PC-3 (cell line): ENCODE results near the gene TNNT2. TPM values are rescaled to one million over a fixed set of nuclear protein-coding genes. Genes with fewer than 3 reads are reported as not detected.

Experiments
- ATAC-seq: fragments of 200-7000 bp; cut with Tn5 transposase; 2 replicates; pipeline ENCODE4 v1.9.1; 2020; ENCODE audit warnings: mild to moderate bottlenecking, moderate library complexity
- BruUV-seq: library from RNA; stranded (reverse); fragments of 400-500 nt; replicated peaks from 2 replicates; lab custom pipeline; 2021; lab: Mats Ljungman, UMichigan
- CTCF ChIA-PET: fragments of 300-600 bp; sonication (Branson Sonifier 250); formaldehyde crosslinking; loops from one replicate; lab custom pipeline; 2022; ENCODE audit warnings: antibody characterized with exemption; lab: Charles Lee
- POLR2A ChIA-PET: fragments of 300-600 bp; sonication (Branson Sonifier 250); formaldehyde crosslinking; loops from one replicate; lab custom pipeline; 2022; ENCODE audit warnings: antibody characterized with exemption; ENCODE audit not compliant: unreplicated experiment; lab: Charles Lee
- DNase-seq: peaks from one replicate; pipeline ENCODE4 v3.0.0-alpha.2; 2015
- H2AFZ ChIP-seq: fragments of 300-600 bp; sonication (generic); 2 replicates; pipeline ENCODE4 v1.6.0; 2016; ENCODE audit warnings: antibody characterized with exemption, low read length
- H3F3A ChIP-seq: fragments of 300-600 bp; sonication (generic); one replicate; pipeline ENCODE4 v1.6.0; 2017; ENCODE audit warnings: antibody characterized with exemption, low read length, control low read depth, mild to moderate bottlenecking; ENCODE audit not compliant: unreplicated experiment
- H3K27ac ChIP-seq: fragments of 300-600 bp; sonication (generic); 2 replicates; pipeline ENCODE4 v1.5.1; 2016; ENCODE audit warnings: mild to moderate bottlenecking, low read length
- H3K27me3 ChIP-seq: fragments of 300-600 bp; sonication (generic); 2 replicates; pipeline ENCODE4 v1.6.1; 2016; ENCODE audit warnings: low read length, mixed read lengths
- H3K36me3 ChIP-seq: fragments of 300-600 bp; sonication (generic); 2 replicates; pipeline ENCODE4 v1.6.1; 2016; ENCODE audit warnings: low read depth, mixed run types, low read length, mixed read lengths
- H3K4me1 ChIP-seq: fragments of 300-600 bp; sonication (generic); 2 replicates; pipeline ENCODE4 v1.5.1; 2016; ENCODE audit warnings: low read length; ENCODE audit not compliant: insufficient read depth
- H3K4me2 ChIP-seq: fragments of 300-600 bp; sonication (generic); 2 replicates; pipeline ENCODE4 v1.6.0; 2016; ENCODE audit warnings: low read length
- H3K4me3 ChIP-seq: fragments of 300-600 bp; sonication (generic); 2 replicates; pipeline ENCODE4 v1.5.1; 2016; ENCODE audit warnings: mild to moderate bottlenecking, low read length, mixed read lengths
- H3K79me2 ChIP-seq: fragments of 300-600 bp; sonication (generic); 2 replicates; pipeline ENCODE4 v1.6.1; 2017; ENCODE audit warnings: low read length, mixed read lengths
- H3K9ac ChIP-seq: fragments of 300-600 bp; sonication (generic); 2 replicates; pipeline ENCODE4 v1.6.0; 2016; ENCODE audit warnings: mild to moderate bottlenecking, low read length
- H3K9me2 ChIP-seq: fragments of 300-600 bp; sonication (generic); replicated peaks from 2 replicates; pipeline ENCODE4 v1.6.1; 2016; ENCODE audit warnings: mixed run types, low read length, mixed read lengths
- H3K9me3 ChIP-seq: fragments of 300-600 bp; sonication (generic); 2 replicates; pipeline ENCODE4 v1.6.1; 2016; ENCODE audit warnings: low read length, mixed read lengths
- H4K20me1 ChIP-seq: fragments of 300-600 bp; sonication (generic); 2 replicates; pipeline ENCODE4 v1.6.1; 2016; ENCODE audit warnings: low read length, mixed read lengths
- CTCF ChIP-seq: fragments of 300-600 bp; sonication (generic); conservative IDR thresholded peaks from 2 replicates; pipeline ENCODE4 v1.5.1; 2017; ENCODE audit warnings: antibody characterized with exemption, low read depth, mild to moderate bottlenecking, low read length
- EZH2 ChIP-seq: fragments of 300-600 bp; sonication (generic); IDR thresholded peaks from one replicate; pipeline ENCODE4 v1.6.1; 2017; ENCODE audit warnings: antibody characterized with exemption, mild to moderate bottlenecking, low read length; ENCODE audit not compliant: unreplicated experiment
- EZH2phosphoT487 ChIP-seq: fragments of 300-600 bp; sonication (generic); IDR thresholded peaks from 2 replicates; pipeline ENCODE4 v1.6.1; 2018; ENCODE audit warnings: mild to moderate bottlenecking, antibody characterized with exemption, low read length, borderline replicate concordance
- intact Hi-C: fragments of 100-400 bp; cut with micrococcal nuclease; formaldehyde crosslinking; loops from 2 replicates; pipeline ENCODE4 v1.9.0; 2023
- total RNA-seq: library from RNA; depleted of rRNA; stranded (reverse); fragments of >200 nt; gene quantifications from 2 replicates; pipeline ENCODE4 v1.2.3, GENCODE V29; 2014

Gene TNNT2
- total RNA-seq, 1 experiment from 2014 or later: 1.1 TPM

- ChIA-PET CTCF (interaction anchor here (0.6 to 1.4 kb wide), 5 partner anchors 14 to 318 kb away, joined by 3 to 8 read pairs (median 3); no protein-coding TSS in a partner anchor), POLR2A (no interaction called here)
- no peak for ATAC-seq
- intact Hi-C loops: loop anchor here (5.0 kb wide), 1 partner anchor 273 kb away; no protein-coding TSS in a partner anchor
- H3K27me3 ChIP-seq: no peaks in the 10 kb centered on the region
- no peaks in the 10 kb centered on the region for H3K9me3 ChIP-seq
- no peak overlapping the region for H3K27ac ChIP-seq
- no peaks in the 10 kb centered on the region for H3K9me2 ChIP-seq
- no TSS peak for BruUV-seq
- no peaks in the 10 kb centered on the region for H3K36me3 ChIP-seq
- no peak overlapping the region for H3K4me2 ChIP-seq
- no peaks in the 10 kb centered on the region for H3K4me1 ChIP-seq
- no peaks in the 10 kb centered on the region for H3F3A ChIP-seq
- H3K79me2 ChIP-seq: no peaks in the 10 kb centered on the region
- no peak for DNase-seq
- no peaks in the 10 kb centered on the region for H4K20me1 ChIP-seq
- no peak for TF ChIP-seq EZH2
- no peak for TF ChIP-seq CTCF
- TF ChIP-seq EZH2phosphoT487: no peak
- H3K4me3 ChIP-seq: no peak overlapping the region
- no peak overlapping the region for H2AFZ ChIP-seq
- H3K9ac ChIP-seq: no peak overlapping the region
Observed at GRCh38 chr1:201360486-201360885, 17.0 kb downstream of the TNNT2 start.

- H3K4me2 ChIP-seq: no peak overlapping the region
Observed at GRCh38 chr1:201359873-201360210, 17.6 kb downstream of the TNNT2 start.

More at GRCh38 chr1:201359873-201360210, 17.6 kb downstream of the TNNT2 start:
- intact Hi-C loops: loop anchor here (5.0 kb wide), 1 partner anchor 273 kb away; no protein-coding TSS in a partner anchor
- no peaks in the 10 kb centered on the region for H3K79me2 ChIP-seq
- H3K4me1 ChIP-seq: no peaks in the 10 kb centered on the region
- H3K9ac ChIP-seq: no peak overlapping the region
- H3K4me3 ChIP-seq: no peak overlapping the region
- no peak for TF ChIP-seq CTCF
- no peak for TF ChIP-seq EZH2phosphoT487
- no peak for TF ChIP-seq EZH2
- POLR2A ChIA-PET: no interaction called here
- no peak overlapping the region for H2AFZ ChIP-seq
- no TSS peak for BruUV-seq
- H3K9me3 ChIP-seq: no peaks in the 10 kb centered on the region
- no peaks in the 10 kb centered on the region for H4K20me1 ChIP-seq
- H3K27ac ChIP-seq: no peak overlapping the region
- no peaks in the 10 kb centered on the region for H3K36me3 ChIP-seq
- CTCF ChIA-PET: no interaction called here
- no peaks in the 10 kb centered on the region for H3K27me3 ChIP-seq
- no peak for ATAC-seq
- DNase-seq: no peak
- no peaks in the 10 kb centered on the region for H3F3A ChIP-seq
- no peaks in the 10 kb centered on the region for H3K9me2 ChIP-seq
